ENCODE results near the gene ZCCHC24.

DNA sequence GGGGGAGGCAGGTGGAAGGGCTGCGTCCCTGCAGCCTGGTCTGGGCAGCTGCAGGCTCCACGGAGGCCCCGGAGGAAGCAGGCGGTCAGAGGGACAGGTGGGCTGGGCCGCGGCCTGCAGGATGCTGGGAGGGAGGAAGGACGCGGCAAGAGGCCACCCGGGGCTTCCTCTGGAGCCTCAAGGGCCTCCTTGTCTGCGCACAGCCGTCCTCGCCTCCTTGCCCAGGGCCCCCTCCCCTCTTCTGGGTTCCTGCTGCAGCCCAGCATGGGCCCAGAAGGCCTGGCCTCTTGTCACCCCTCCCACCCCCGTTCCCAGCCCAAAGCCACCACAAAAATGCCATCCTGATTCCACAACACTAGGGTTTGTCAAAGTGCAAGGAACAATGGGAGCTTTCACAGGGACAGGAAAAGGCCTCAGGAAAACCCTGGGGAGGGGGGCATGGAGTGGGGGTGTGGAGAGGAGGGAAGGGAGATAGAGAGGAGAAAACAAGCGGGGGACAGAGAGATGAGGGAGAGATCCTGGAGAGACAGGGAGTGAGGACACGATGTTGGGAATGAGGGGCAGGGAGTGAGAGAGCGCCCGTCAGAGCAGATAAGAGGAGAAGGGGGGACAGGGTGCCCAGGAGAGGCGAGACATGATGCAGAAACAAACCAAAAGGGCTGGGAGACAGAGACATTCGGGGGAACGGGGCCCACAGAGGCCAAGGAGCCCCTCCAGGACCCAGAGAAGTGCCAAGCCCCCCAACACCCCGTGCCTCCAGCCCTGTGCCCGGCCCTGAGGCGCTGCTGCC lies 41.8 kb downstream of the ZCCHC24 start:
- TF ChIP-seq POLR2A (IDR thresholded peaks at IDR 0.05) (no peak), CTCF (IDR thresholded peaks at IDR 0.05) (no peak)

All from Peyer's patch (tissue), 4 donors.